CD4-positive, alpha-beta T cell treated with Interleukin-17A for 4 hours (primary cell): Measurements from ENCODE around the gene HSD17B2.
"Not testable (repeated sequence)": the region's sequence is repeated elsewhere in the genome, so short reads cannot be mapped to it uniquely, and the experiment has no call there.

Experiments used
- DNase-seq: peaks from one replicate; pipeline ENCODE4 v3.0.0-alpha.2; 2020; ENCODE audit warnings: mixed read lengths

Gene HSD17B2

DNA sequence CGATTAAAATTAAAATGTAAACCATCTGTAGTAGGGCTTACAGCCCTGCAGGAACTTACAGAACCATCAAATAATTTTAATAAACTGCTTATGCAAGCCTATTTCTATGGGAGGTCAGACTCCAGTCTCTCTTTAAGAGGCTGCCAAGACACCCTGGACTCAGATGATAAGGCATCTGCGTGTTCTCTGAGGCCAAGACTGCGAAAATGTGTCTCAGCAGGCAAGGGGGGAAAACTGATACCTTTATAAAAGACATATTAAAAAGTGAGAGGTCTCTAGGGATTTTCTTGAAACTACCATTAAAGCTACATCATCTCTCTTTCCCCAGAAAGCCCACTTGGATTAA is 102.7 kb downstream of the HSD17B2 start:
- no peak for DNase-seq

- DNase-seq, result no peak
These were observed 103.6 kb downstream of the HSD17B2 start for GRCh38 chr16:82138478-82139285.

DNA sequence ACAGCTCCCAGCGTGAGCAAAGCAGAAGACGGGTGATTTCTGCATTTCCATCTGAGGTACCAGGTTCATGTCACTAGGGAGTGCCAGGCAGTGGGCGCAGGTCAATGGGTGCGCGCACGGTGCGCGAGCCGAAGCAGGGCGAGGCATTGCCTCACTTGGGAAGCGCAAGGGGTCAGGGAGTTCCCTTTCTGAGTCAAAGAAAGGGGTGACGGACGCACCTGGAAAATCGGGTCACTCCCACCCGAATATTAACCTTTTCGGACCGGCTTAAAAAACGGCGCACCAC is 104.2 kb downstream of the HSD17B2 start:
- not testable (repeated sequence) for DNase-seq

DNA sequence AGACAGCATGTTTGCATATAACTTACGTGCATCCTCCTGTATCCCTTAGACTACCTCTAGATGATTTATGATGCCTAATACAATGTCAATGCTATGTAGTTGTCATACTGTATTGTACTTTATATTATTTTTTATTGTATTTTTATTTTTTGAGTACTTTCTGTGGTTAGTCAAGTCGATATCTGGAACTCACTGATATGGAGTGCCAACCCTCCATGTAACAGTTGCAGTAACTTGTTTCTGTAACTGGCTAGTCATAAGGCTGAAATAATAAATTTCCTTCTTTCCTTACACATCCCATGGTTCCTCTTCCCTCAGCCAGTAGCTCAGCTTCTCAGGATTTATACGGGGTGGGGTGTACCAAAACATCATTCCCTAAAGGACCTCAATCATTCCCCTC is 111.5 kb downstream of the HSD17B2 start:
- DNase-seq, result no peak

DNA sequence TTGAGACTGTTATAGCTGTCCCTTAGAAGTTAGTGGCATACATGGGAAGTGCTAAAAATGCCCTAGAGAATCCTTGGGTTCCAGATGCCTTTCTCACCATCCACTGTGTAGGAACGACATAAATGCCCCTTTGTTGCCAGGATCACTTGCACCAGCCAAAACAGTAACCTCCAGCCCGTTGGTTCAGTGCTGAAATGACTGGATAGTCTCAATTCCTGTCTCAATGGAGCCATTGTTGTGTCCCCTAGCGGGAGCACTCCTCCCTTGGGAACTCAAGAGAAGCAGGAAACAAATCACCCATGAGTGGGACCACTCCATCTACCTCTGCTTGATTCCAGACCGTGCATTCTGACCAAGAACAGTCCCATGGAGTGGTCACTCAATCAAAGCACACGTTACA is 111.9 kb downstream of the HSD17B2 start:
- DNase-seq, result no peak

GRCh38 chr16:82147546-82147945 is 112.5 kb downstream of the HSD17B2 start:
- no peak for DNase-seq
